ENCODE measurements around the gene CADPS2. TPM values are rescaled to one million over a fixed set of nuclear protein-coding genes. Genes with fewer than 3 reads are reported as not detected.
"Not testable (repeated sequence)": the region's sequence is repeated elsewhere in the genome, so short reads cannot be mapped to it uniquely, and the experiment has no call there.

CADPS2 gene
- total RNA-seq, 1 donor from 2014 or later = 8.7 TPM

DNA sequence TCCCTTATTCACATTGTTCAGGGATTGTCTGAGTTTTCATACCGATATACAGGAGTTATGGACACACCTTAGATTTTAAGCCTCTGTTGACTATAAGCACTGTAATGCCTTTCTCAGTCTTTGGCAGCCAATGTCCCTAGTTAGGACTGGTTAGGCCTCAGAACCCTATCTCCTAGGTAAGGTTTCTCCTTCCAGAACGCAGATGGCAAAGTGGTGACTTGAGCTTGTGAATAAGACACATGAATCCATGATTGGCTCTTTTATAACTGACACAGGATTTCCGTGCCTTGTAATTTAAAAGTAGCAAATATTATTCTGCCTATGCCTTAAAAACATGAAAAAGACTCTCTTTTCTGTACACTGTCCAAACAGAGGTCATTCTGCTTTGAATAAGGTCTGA, 171.1 kb downstream of the CADPS2 start:
- DNase-seq (ENCODE audit: low read depth) = no peak

DNA sequence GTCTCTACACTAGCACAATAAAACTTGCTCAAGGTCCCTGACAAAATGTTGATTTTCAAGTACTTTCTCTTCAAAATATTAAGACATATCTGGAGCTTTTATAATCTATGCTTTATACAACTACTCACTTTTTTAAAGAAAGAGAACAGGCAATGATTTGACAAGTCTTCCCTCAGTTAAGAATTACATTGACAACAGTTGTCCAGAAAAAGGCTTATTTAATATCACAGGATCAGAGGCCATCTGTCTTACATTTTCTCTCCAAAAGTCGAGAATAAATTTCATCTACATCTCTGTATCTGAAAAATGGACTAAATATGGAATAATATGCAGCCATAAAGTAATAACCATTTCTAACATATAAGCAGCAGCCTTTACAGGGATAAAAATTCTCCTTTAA, 175.3 kb downstream of the CADPS2 start:
- no peak for DNase-seq (ENCODE audit: low read depth)

DNA sequence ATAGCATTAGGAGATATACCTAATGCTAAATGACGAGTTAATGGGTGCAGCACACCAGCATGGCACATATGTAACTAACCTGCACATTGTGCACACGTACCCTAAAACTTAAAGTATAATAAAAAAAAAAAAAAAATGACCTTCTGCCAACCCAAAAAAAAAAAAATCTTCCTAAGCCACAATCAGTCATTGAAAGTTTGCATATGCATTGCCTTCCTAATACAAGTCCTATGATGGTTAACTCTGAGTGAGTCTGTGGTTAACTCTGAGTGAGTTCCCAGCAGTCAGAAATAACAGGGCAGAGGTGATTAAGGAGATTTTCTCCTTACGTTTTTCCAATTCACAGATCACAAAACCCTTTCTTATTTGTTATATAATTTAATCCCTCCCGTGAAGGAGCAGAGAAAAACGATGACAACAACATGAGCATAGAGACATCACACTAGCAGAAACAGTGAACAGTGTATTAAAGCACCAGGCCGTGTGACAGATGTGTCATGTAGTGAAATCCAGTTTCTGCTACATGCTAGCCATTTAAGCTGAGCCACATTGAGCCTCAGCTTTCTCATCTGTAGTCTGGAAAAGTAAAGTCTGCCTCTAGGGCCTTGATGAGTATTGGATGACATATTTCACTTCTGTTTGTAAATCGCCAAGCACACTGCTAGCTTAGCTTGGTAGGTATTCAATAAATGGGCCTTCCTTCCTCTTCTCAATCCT, 176.2 kb downstream of the CADPS2 start:
- peak; percentile 12 for DNase-seq (ENCODE audit: low read depth)

DNA sequence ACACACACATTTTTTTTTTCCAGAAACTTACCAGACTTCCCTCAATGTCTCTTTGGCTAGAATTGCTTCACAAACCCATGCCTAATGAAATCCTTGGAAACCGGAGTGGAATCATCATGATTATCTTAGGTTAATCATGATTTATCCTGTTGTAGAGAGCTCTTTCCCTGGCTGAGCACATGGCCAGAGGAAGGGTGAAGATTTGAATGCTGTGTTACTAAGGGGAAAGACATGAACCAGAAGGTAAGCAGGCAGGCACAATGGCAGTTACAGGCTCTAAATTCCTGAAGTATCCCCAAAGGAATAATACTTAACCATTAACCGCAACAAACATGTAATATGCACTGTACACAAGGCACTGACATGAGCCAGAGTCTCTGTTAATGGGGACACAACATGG, 179.4 kb downstream of the CADPS2 start:
- DNase-seq (ENCODE audit: low read depth) = peak; percentile 6

DNA sequence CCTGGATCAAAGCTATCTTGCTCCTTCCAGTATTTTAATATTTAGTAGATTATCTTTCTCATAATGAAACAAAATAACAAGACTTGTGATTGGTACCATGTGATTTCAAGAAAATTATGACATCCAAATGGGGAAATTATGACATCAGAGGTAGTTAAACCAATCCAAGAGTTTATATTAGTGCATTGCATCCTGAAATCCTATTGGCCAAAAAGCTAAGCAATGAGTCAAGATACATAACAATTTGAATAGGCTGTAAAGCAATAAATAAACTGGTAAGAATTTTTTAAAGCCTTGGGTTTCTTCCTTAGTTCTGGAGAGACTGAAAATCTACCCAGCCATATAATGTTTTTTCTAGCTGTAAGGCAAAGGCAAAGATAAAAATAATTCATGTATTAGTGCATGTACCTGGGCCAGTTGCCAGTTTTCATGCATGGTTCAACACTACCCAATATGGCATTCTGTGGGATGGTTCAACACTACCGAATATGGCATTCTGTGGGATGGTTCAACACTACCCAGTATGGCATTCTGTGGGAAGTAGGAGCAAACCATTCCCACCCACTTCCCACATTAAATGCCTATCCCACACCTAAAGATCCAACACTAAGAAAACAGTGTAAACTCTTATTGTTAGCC, 183.3 kb downstream of the CADPS2 start, which contains the start of gene RNF148:
RNF148 (minus strand) TSS at position 51 of the 639 bp plus-strand sequence. CDS start 172 bp downstream, outside the sequence.
- DNase-seq (ENCODE audit: low read depth) = peak; percentile 61

DNA sequence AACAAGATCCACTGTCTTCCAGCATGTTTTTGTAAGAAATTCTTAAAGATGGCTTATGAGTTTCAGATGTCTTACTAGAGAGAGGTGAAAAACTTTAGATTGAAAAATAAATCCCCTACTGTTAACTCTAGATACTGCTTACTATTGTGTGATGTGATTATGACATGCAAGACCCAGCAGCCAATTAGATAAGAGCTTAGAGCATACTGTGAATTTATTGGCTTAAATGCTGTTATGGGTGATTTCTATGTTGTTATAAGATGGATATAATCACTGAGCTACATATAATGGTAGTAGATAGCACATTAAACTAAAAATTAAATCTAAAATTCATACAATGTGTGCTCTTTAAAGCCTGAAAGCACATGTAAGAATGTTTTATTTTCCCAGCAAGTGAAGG, 187.2 kb downstream of the CADPS2 start, which contains the start of gene RNF133:
RNF133 (minus strand) TSS at position 101 of the 400 bp plus-strand sequence. CDS start 199 bp downstream, outside the sequence.
- no peak for DNase-seq (ENCODE audit: low read depth)

DNA sequence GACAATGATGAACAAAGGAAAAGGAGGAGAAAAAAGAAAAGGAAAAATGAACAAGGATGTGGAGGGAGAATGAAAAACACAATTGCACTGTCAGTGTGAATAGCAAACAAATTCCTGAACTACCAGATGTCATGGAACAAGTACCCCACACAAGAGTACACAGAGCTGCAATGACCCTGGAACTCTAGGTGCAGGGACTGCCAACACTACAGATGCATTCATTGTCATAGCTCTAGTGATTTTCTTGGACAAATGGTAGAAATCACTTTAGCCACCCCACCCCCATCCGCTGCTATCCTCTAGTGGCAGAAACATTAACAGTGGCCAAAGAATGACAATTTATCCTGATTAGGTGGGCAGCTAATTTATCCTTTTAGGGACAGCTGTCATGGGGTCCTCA, 190.4 kb downstream of the CADPS2 start:
- DNase-seq (ENCODE audit: low read depth) = no peak

DNA sequence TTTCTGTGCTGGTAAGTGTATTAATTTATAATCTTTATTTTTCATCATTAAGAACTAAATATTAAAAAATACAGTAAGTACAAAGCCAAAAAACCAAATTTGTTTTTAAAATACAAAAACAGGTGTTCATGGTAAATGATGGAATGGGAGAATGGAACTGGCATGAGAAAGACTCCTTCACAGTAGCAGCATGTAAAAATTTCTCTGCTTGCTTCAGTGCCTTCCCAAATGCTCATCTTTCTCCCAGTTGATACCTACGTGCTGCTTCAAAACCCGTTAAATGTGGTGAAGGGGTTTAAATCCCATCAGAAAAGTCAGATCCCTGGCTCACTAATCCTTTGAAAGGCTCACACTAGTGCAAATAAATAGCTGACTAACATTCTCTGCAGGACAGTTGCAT, 191.6 kb downstream of the CADPS2 start:
- no peak for DNase-seq (ENCODE audit: low read depth)

DNA sequence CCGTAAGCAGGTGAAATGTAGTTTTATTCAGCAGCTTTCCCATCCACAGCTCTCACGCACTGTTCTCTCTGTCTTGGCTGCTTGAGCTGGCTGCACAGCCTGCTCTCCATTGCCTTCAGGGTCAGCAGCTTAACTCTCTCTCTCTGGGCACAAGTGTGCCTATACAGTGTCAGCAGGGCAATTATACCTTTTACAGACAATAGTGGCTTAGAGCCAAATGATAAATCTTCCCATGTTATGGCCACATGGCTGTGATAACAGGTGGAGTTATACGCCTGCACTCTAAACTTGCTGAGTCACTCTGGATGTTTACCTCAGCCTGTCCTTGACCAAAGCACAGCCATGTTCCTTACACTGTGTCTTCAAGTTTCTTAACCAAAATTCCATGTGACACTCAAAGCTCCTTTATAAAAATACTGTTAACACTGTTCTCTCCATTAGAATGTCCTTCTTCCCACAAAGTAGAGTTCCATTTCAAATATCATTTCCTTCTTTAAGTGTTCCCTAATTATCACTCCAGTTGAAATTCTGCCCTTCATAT, 193.4 kb downstream of the CADPS2 start:
- DNase-seq (ENCODE audit: low read depth) = no peak

DNA sequence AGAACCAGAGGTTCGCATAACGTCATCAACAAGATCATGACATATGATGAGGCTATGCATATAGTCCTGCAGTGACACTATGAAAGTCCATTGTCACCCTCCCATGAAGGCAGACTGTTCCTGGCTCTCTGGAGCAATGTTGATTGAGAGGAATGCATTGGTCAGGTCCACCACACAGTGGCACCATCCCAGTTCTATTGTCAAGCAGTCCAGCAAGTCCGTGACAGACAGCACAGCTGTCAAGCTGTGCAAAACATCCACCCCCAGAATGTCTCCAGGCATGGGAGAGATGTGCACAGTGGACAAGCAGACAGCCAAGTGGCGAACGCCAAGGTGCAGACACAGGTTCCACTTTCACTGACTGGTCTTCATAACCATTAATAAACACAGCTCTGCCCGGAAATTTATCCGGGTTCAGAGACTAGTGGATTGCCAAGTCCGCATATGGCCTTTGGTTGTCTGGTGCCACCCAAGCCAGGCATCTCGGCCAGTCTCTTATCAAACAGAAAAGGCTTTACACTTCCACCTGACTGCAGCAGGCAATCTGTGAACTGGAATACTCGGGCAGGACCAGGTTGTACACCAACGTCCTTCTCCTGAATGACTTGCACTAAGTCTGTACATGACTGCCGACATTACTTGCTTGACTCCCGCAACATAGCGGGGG, 194.6 kb downstream of the CADPS2 start:
- DNase-seq (ENCODE audit: low read depth) = no peak

DNA sequence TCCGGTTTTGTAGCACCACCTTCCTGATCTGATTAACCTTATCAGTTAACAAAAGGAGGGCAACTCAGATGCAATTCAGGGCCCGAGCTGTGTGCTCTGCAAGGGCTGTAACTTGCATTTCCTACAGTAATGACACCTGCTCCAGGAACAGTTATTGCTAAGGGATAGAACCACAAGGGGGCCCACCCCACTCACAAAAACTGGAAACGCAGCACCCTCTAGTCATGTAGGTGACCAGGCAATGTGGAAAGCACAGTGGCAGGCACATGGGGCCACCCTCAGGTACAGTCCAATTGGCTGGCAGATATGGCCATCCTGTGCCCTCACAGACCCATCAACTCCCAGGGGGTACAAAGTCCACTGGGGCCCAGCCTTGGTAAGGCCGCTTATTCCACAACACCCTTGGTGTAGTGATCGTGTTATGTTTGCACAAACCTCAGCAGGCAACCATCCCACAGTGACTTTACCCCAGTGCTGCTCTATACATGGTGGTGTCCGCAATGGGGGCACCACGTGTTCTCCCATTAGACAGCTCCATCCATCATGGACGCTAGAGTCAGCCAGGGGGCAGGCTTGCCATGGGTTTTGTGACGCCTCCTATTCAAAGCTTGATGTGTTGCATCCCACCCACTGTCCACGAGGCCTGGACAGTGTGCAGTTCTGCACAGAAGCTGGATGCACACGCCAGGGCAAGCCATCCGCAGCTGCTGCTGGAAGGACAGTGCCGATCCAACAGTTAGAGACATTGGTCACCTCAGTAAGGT, 196.7 kb downstream of the CADPS2 start:
- DNase-seq (ENCODE audit: low read depth) = no peak

DNA sequence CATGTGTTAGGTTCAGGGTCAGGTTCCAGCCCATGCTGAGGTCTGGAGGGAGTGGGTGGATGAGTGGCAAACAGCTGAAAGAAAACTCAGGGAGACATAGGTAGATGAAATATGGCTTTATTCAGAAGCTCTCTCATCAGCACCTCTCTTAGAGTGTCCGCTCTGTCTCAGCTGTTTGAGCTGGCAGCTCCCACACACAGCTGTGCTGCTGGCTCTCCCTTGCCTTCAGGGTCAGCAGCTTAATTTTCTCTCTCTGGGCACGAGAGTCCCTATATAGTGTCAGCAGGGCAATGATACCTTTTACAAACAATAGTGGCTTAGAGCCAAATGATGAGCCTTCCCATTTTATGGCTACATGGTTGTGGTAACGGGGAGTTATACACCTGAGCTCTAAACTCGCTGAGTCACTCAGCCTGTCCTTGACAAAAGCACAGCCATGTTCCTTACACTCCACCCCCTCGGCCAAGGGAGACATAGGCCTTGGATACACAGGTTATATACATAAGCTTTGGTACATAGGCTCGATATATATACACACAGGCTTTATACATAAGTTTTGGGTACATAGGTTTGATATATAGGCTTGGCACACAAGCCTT, 197.8 kb downstream of the CADPS2 start:
- no peak for DNase-seq (ENCODE audit: low read depth)

DNA sequence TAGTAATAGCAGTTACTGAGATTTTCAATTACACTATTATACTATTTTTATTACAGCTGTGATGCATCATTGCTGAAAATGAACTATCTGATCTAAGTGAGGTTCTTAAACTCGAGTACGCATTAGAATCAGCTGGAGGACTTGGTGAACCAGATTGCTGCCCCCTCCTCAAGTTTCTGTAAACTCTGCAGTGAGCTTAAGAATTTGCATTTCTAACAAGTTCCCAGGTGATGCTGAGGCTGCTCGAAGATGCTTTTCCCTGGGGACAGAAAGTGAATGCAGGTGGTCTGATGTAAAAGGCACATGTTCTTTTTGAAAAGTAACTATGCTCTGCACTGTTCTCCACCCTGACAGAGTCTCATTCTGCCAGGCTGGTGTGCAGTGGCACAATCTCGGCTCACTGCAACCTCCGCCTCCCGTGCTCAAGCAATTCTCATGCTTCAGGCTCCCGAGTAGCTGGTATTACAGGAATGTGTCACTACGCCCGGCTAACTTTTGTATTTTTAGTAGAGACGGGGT, 199.8 kb downstream of the CADPS2 start:
- DNase-seq (ENCODE audit: low read depth) = no peak

DNA sequence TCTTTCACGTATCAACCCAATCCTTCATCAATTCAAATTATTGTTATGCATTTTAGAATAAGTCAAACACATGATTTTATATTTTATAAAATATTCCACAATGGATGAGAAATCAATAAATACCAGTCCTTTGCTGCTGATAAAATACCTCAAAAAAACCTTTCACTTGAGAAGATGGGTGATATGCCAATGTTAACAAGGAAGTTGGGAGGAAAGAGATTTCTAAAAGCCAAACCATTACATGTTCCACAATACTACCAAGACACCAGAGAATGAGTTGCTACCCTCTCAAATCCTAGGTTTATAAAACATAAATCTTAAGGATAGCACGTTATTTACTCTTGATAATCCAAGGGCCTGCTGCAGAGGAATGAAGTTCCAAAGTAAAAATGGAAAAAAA, 201.8 kb downstream of the CADPS2 start:
- DNase-seq (ENCODE audit: low read depth) = no peak

DNA sequence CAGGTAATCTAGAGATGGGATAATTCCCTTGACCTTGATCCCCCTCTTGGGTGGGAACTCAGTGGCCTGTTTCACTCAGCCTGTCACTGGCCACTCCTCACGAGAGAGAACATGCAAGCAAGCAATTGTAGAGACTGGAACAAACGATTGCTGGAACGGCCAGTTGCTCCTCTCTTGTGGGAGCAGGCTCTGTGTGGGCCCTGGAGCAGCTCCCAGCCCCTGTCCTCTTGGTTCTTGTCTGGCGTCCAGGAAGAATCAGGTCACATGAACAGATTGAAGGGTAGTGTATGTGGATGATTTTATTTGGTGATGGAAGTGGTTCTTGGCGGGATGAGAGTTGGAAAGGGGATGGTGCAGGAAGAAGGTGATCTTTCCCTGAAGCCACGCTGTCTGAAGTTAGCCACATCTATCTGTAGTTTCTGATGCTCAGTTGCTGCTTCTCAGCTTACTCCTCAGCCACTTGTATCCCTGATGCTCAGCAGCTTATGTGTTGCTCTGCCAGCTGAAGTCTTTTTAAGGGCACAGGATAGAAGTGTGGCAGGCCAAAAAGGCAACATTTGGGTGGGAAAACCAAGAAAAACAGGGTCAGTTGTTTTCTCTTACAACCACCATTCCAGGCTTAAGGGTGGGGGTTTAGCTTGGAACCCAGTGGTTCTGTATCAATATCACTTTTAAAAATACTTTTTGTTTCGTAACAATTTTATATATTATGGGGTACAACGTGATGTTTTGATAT, 203.3 kb downstream of the CADPS2 start:
- DNase-seq (ENCODE audit: low read depth) = no peak

DNA sequence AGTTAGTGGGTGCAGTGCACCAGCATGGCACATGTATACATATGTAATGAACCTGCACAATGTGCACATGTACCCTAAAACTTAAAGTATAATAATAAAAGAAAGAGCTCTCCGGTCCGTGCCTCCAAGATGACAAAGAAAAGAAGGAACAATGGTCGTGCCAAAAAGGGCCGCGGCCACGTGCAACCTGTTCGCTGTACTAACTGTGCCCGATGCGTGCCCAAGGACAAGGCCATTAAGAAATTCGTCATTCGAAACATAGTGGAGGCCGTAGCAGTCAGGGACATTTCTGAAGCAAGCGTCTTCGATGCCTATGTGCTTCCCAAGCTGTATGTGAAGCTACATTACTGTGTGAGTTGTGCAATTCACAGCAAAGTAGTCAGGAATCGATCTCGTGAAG, 205.1 kb downstream of the CADPS2 start:
- DNase-seq (ENCODE audit: low read depth) = not testable (repeated sequence)

DNA sequence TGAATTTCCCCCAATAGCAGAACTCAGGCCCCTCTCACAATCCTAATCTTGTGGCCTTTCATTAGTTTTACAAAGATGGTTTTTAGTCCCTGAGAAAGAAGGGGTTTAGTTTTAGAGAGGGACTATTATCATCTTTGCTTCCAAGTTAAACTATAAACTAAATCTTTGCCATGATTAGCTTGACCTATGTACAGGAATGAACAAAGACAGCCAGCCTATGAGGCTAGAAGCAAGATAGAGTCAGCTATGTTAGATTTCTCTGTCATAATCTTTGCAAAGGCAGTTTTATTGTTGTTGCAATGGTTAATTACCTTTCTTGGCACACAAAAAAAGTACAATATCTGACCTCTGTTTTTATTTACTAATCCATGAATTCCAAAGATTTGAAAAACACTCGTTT, 206.4 kb downstream of the CADPS2 start:
- no peak for DNase-seq (ENCODE audit: low read depth)

DNA sequence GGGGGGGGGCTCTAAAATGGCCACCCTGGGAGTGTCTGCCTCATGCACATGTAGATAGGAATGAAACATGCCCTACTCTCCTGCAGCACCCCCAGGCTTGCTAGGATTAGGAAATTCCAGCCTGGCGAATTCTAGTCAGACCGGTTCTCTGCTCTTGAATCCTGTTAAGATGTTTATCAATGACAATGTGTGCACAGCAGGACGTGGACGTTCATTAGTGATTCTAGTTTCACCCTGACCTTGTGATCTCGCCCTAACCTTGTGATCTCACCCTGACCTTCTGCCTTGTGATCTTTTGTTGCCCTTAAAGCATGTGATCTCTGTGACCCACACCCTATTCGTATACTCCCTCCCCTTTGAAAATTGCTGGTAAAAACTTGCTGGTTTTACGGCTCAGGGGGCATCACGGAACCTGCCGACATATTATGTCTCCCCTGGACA, 207.0 kb downstream of the CADPS2 start:
- peak; percentile 34 for DNase-seq (ENCODE audit: low read depth)

DNA sequence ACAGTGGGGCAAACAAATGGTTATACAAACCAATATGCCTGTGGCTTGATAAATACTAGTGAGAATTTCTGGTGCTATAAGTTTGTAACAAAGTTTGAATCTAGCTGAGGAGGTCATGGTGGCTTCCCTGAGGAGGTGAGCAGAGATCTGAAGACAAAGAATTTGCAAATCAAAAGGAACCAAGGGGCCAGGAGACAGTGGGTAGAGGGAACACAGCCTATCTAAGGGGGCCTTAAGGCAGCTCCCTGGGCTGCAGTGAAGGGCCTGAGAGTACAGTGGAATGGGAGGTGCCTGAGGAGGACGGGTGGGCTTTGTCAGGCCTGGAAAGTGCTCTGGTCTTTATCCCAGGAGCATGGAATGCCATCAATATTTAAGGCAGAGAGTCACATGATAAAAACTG, 209.1 kb downstream of the CADPS2 start:
- DNase-seq (ENCODE audit: low read depth) = no peak

DNA sequence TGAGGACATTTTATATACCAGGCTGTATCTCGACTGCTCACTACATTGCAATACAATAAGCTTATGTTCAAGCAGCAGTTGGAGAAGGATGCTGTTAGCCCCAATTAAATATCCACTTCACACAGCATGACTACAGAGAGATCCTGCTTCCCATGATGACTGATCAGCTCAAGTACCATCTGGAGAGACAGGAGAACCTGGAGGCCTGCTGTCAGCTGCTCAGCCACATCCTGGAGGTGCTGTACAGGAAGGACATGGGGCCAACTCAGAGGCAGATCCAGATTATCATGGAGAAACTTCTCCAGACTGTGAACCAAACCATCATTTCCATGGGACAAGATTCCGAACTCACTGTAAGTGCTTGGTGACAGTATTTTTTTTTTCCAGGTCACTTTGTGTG, 209.8 kb downstream of the CADPS2 start:
- no peak for DNase-seq (ENCODE audit: low read depth)

Data from renal cortical epithelial cell (primary cell).